Progenitor cell of endocrine pancreas (in vitro differentiated cells): Measurements from ENCODE around the gene SEMA3G. TPM values are rescaled to one million over a fixed set of nuclear protein-coding genes. Genes with fewer than 3 reads are reported as not detected.
A peak's percentile ranks its signal among the peaks of the same experiment; 100 is the strongest.

Source experiments
- DNase-seq: peaks from one replicate; pipeline ENCODE4 v3.0.0; 2021; ENCODE audit warnings: low spot score; ENCODE audit not compliant: unreplicated experiment
- H3K27ac Mint-ChIP-seq: 2 replicates; pipeline ENCODE4 v1.8.0; 2021; ENCODE audit warnings: mild to moderate bottlenecking, moderate library complexity, mixed read lengths
- H3K27me3 Mint-ChIP-seq: 2 replicates; pipeline ENCODE4 v1.8.0; 2021; ENCODE audit warnings: mixed read lengths
- H3K36me3 Mint-ChIP-seq: 2 replicates; pipeline ENCODE4 v1.8.0; 2022; ENCODE audit warnings: mixed read lengths; ENCODE audit not compliant: insufficient read depth
- H3K4me1 Mint-ChIP-seq: 2 replicates; pipeline ENCODE4 v1.8.0; 2021; ENCODE audit warnings: low read depth, mixed read lengths
- H3K4me3 Mint-ChIP-seq: 2 replicates; pipeline ENCODE4 v1.8.0; 2021; ENCODE audit warnings: low read depth, mild to moderate bottlenecking, moderate library complexity, mixed read lengths
- H3K9me3 Mint-ChIP-seq: 2 replicates; pipeline ENCODE4 v1.8.0; 2021; ENCODE audit warnings: low read depth, mixed read lengths
- total RNA-seq: library from RNA; stranded (reverse); gene quantifications from 2 replicates; pipeline ENCODE4 v1.2.1, GENCODE V29; 2021
- TF ChIP-seq, protein P1 (sequence below): fragments of 200-600 bp; sonication (generic); IDR thresholded peaks from one replicate; pipeline ENCODE4 v1.5.0; 2021; ENCODE audit warnings: antibody characterized with exemption, mild to moderate bottlenecking; ENCODE audit not compliant: unreplicated experiment

SEMA3G gene
- total RNA-seq, 1 donor from 2014 or later = 0.79 TPM

DNA sequence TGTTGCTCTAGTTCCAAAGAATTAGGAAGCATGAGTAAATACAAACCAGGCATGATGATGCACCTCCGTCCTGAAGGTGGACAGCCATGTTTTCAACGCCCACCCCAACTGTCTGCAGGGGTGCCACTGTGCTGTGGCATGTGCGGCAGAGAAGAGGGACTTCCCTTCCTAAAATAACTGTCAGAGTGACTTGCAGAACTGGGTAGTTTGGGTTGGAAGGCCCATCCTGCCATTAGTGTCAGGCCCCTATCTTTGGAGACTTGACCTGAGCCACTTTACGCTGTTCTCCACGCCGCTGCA, 32.8 kb upstream of the SEMA3G start:
- H3K36me3 Mint-ChIP-seq = peaks cover 14% of the 10 kb centered on the region

DNA sequence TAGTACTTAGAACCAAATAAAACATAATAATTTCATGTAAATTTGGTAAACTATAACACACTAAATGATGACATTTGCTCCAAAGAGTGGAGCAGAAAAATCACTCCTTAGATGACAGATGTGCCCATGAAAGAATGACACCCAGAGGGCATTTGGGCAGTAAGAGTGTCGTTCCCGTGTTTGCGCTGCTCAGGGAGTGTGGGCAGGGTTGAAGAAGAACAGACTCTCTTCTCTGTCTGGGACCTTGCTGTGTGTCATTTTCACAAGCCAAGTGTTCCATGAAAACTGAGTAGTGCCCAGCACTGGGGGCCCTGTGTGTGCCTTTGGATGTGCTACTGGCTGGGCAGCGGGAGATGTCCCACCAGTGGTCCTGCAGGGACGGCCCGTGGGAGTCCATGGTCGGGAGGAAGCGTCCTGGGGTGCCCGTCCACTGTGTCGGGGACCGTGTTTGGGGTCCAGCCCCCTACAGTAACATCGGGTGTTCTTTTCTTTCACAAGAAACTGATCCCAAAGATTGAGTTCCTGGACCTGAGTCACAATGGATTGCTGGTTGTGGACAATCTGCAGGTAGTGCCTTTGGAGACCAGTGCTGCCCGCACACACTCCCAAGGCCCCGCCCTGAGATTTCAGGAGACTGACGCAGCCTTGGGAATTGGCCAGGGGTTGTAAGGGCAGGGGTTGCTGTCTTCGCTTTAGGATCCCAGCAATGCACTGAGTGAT, 32.3 kb upstream of the SEMA3G start:
- TF ChIP-seq, protein P1, sequence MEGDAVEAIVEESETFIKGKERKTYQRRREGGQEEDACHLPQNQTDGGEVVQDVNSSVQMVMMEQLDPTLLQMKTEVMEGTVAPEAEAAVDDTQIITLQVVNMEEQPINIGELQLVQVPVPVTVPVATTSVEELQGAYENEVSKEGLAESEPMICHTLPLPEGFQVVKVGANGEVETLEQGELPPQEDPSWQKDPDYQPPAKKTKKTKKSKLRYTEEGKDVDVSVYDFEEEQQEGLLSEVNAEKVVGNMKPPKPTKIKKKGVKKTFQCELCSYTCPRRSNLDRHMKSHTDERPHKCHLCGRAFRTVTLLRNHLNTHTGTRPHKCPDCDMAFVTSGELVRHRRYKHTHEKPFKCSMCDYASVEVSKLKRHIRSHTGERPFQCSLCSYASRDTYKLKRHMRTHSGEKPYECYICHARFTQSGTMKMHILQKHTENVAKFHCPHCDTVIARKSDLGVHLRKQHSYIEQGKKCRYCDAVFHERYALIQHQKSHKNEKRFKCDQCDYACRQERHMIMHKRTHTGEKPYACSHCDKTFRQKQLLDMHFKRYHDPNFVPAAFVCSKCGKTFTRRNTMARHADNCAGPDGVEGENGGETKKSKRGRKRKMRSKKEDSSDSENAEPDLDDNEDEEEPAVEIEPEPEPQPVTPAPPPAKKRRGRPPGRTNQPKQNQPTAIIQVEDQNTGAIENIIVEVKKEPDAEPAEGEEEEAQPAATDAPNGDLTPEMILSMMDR = no peak
- H3K27ac Mint-ChIP-seq = no peak overlapping the region
- no peaks in the 10 kb centered on the region for H3K9me3 Mint-ChIP-seq
- DNase-seq = no peak
- no peaks in the 10 kb centered on the region for H3K4me1 Mint-ChIP-seq
- H3K4me3 Mint-ChIP-seq = no peak overlapping the region
- no peaks in the 10 kb centered on the region for H3K27me3 Mint-ChIP-seq
- H3K36me3 Mint-ChIP-seq = peaks cover 12% of the 10 kb centered on the region

More for the DNA sequence above, 32.8 kb upstream of the SEMA3G start:
- TF ChIP-seq, protein P1 = no peak
- Mint-ChIP-seq H3K9me3 (no peaks in the 10 kb centered on the region), H3K4me1 (no peaks in the 10 kb centered on the region), H3K4me3 (no peak overlapping the region), H3K27ac (no peak overlapping the region), H3K27me3 (no peaks in the 10 kb centered on the region)
- DNase-seq = no peak

DNA sequence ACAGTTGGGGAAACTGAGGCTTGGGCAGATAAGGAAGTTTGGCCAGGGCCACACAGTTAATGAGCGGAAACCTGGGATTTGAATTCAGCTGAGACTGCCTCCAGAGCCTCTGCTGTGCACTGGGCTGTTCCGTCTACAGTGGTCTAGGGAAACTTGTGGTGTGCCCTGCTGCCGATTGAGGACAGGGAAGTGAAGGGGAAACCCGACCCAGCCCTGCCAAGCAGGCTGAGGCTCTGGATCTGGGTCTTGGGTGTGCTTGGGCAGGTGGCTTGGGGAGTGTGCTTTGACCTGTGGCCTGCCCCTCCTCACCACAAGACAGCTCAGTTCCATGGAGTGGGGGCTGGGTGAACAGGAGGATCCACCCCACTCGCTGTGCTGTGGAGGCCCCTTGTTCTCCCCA, 28.1 kb upstream of the SEMA3G start:
- TF ChIP-seq, protein P1 = no peak
- Mint-ChIP-seq H3K9me3 (no peaks in the 10 kb centered on the region), H3K27me3 (no peaks in the 10 kb centered on the region), H3K27ac (no peak overlapping the region), H3K36me3 (peaks cover 10% of the 10 kb centered on the region), H3K4me1 (peaks cover 1% of the 10 kb centered on the region), H3K4me3 (no peak overlapping the region)
- no peak for DNase-seq

DNA sequence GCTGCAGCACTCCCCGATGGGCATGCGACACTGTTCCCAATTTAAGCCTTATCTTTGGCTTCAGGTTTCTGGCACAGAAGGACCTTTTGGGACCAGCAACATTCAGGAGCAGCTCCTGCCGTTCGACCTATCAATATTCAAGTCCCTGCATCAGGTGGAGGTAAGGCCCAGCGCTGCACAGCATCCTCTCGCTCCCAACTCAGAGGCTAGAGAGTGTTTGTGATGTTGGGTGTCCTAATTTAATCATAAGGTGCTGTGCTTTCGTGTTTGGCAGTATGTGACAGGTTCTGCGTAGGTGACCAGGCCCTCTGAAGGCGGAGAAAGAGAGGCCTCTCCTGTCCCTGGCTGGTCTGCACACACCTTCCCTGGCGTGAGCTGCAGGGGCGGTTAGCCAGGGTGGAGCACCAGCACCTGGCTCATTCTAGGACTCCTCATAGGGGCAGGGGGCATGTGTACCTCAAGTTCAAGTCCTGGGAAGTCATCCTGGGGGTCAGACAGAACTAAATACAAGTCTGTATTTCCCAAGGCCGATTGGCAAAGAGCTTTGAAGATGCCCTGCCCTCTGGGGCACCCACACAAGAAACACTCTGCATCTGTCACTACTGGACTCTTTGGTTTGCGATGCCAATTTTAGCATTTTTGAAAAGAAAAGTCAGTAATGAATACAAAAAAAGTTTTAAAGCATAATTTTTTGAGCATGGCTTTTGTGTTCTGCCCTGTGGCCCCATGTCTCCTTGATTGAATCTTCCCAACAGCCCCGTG, 27.5 kb upstream of the SEMA3G start:
- Mint-ChIP-seq H3K27ac (peak overlapping the region; percentile 71), H3K4me1 (peaks cover 1% of the 10 kb centered on the region), H3K27me3 (no peaks in the 10 kb centered on the region), H3K36me3 (peaks cover 10% of the 10 kb centered on the region), H3K4me3 (no peak overlapping the region), H3K9me3 (no peaks in the 10 kb centered on the region)
- DNase-seq = no peak
- TF ChIP-seq, protein P1 = no peak

DNA sequence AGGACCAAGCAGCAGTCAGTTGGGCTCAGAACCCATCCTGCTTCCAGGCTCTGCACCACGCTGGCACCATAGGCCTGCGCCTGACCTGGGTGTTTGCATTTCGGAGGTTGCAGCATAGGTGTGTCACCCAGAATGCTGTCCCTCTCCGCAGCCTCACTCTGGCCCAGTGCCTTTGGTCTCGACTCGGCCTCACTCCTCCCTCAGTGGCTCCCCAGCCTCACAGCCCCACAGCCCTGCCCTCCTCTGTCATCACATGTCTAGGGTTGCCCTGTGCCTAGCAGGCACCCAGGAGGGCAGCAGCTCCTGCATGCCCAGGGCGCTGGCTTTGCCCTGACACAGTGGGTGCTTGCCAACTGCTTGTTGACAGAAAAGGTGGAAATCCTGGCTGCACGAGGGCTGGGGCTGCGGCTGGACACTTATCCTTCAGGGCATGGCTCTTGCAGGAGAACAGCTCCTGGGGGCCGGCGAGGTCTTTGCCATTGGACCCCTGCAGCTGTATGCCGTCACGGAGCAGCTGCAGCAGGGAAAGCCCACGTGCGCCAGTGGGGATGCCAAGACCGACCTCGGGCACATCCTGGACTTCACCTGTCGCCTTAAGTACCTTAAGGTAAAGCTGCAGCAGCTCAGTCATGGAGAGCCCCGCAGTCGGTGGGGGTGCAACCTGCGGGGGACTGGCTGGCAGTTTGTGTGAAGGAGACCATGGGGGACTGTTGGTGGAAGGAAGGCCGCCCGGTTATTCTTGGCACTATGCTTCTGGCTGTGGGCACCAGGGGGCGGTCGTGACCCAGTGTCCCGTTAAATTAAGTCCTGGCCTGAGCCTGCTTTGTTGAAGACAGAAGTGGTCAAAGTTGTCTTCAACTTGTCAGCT, 26.7 kb upstream of the SEMA3G start:
- peak overlapping the region; percentile 71 for H3K27ac Mint-ChIP-seq
- TF ChIP-seq, protein P1 = peak; percentile 58
- H3K4me1 Mint-ChIP-seq = peaks cover 1% of the 10 kb centered on the region
- no peak for DNase-seq
- no peaks in the 10 kb centered on the region for H3K9me3 Mint-ChIP-seq
- H3K27me3 Mint-ChIP-seq = no peaks in the 10 kb centered on the region
- peaks cover 10% of the 10 kb centered on the region for H3K36me3 Mint-ChIP-seq
- no peak overlapping the region for H3K4me3 Mint-ChIP-seq
